T follicular helper cell (primary cell): Measurements from ENCODE around the gene ZNHIT1.
A peak's percentile ranks its signal among the peaks of the same experiment; 100 is the strongest.
"Not testable (repeated sequence)": the region's sequence is repeated elsewhere in the genome, so short reads cannot be mapped to it uniquely, and the experiment has no call there.

Source experiments
- DNase-seq: peaks from one replicate; pipeline ENCODE4 v3.0.0-alpha.2; 2020; ENCODE audit warnings: low read depth

The ZNHIT1 gene

DNA sequence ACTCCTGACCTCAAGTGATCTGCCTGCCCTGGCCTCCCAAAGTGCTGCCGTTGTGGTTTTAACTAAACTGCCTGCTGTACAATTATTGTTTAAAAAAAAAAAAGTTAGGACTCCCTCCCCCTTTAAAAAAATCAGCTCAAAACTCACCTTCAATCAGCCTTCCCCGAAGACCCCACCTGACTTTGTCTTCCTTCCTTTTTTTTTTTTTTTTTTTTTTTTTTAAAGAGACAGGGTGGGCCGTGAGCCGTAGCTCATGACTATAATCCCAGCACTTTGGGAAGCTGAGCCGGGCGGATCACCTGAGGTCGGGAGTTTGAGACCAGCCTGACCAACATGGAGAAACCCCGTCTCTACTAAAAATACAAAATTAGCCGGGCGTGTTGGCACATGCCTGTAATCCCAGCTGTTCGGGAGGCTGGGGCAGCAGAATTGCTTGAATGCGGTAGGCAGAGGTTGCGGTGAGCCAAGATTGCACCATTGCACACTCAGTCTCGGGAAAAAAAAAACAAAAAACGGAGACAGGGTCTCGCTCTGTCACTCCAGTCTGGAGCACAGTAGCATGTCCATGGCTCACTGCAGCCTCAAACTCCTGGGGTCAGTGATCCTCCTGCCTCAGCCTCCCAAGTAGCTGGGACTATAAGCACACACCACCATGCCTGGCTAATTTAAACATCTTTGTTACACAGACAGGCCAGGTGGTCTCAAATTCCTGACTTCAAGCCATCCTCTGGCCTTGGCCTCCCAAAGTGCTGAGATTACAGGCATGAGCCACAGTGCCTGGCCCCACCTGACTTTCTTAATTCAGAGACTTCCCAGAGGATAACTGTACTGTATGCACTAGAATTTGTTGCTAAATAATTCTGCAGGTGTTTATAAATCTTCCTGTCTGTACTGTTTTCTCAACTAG lies 23.7 kb downstream of the ZNHIT1 start:
- DNase-seq, result no peak

DNA sequence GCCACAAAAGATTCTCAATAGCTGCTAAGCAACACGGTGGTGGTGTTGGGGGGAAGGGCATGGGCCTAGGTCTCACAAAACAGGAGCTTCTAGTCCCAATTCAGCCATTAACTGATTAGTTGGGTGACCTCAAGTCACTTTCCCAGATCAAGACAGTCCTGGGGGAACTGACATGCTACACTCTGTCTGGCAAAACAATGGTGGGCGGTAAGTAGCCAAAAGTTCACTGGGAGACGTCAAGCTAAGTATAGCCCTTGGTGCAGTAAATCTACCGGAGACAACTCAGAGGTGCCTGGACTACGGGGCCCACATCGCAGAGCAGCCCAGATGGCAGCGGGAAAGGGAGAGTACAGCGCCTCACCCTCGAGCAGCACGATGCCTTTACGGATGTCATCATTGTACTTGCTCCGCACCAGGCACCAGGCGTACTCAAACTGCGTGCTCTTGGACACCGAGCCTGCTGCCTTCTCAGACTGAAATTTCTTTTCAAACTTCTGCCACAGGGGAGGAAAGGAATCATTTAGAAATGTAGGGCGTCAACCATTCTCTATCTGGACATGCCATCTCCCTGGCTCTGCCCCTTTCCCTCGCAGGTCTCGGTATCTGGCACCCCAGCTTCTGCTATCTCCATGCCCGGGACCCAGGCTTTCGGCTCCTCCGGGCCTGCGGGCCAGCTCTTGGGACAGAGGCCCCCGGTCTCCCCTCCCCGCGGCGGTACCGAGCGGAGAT lies 25.8 kb downstream of the ZNHIT1 start:
- DNase-seq, result no peak

DNA sequence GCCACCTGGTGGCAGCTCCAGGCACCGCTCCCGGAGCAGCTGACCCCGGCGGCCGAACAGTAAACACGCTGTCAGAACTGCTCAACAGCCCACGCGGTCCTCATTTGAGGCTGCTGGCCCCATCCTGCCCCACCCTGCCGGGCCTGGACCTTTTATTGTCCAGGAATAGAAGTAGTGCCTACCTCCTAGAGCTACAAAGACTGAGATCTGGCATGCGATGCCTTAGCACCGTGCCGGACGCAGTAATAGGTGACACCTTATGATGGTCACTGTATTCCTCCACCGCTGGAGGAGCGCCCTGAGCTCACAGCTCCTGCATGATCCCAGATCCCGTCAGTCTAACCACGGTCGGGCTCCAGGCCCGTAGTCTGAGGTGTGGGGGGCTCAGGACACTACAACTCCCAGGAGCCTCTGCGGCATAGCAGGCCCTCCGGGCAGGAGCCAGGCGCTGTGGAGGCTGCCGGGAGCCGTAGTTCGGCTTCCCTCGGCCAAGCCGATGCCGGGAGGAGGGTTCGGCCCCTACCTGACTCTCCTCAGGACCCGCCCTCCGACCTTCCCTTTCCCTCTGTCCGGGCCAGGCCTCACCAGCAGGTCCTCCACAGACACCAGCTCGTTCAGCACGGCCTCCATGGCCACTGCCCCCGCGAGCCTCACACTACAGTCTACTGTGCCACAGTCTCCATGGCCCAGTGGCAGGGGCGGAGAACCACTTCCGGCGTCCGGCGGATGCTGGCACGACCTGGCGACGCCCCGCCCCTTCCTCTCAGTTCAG lies 26.6 kb downstream of the ZNHIT1 start, which contains the start of gene FIS1:
Gene FIS1 (minus strand): TSS at position 707 of the 772 bp plus-strand sequence. CDS start 77 bp downstream, at position 630.
- peak; percentile 84 for DNase-seq

DNA sequence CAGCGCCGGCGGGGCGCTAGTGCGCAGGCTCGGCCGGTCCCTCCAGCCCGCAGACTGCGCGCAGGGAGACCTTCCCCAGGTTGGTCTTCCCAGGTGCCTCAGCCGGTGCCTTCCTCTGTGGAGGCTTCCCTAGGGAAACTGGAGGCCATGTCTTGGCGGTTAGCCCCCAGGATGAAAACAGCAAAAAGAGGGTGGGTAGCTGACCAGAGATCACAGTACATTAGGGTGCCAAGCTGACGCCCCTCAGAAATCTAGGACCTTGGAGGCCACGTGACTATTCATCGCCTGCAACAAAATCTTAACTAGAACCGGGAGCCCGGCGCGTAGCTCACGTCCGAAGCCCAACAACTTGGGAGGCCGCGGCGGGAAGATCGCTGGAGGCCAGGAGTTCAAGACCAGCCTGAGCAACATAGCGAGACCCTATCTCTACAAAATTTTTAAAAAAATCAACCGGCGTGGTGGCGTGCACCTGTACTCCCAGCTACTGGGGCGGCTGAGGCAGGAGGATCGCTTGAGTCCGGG lies 27.2 kb downstream of the ZNHIT1 start:
- DNase-seq, result no peak

DNA sequence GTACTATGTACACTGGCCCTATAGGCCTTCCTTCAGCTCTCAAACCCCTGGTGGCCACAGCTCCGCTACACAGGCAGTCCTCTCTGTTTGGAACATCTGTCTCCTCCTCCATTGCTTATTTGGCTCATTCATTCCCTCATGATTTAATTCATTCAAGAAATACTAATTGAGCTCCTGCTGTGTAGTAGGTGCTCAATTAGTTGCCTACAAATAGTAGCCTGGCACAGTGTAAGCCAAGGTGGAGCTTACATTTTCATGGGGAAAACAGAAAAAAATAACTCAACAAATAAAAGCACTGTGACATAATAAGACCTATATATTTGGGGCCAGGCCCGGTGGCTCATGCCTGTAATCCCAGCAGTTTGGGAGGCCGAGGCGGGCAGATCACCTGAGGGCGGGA lies 30.3 kb downstream of the ZNHIT1 start:
- DNase-seq, result no peak

DNA sequence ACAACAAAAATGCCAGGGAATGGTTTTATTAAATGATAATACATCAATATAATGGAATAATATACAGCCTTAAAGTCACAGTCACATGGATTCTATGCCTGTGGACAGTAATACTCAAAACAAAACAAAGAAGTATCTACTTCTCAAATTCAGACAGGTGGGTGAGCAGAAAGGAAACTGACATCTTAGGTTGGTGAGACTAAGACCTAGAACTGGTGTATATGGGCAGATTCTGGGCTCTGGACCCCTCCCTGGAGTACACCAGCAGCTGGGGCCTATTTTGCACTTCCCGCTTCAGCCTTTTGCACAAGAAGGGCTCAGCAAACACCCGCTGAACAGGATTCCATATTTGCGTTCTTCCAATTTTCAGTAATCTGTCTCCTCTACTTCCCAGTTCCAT lies 32.4 kb downstream of the ZNHIT1 start:
- DNase-seq, result no peak

DNA sequence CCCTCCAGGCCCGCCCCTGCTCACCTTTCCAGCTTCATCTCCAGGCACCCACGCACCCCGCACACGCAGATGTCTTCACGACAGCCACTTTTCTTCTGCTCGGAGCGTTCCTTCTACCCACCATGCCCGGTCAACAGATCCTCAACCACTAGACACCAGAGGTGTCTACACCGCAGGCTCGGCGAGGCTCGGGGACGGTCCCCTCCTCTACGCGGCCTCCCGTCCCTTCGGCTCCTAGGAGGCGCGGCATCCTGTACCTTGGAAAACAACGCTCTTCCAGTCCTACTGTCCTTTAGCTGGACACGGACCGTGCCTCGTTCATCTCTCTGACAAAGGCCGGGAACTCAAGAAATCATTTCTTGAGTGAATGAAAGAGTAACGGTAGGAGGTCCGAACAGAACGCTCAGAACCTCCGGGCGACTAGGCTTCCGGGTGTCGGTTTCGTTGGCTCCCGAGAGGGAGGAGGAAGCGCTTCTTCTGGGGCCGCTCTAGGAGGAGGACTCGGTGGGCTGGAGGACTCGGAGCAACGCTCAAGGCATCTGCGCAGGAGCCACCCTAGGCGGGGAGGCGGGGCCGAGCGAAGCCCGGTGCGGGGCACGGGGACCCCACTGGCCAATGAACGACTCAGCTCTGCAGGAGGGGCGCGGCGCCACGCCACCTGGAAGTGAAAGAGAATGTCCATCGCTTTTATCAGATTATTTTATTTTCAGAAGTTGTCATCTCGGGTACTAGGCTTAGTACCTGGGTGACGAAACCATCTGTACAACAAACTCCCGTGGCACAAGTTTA lies 34.1 kb downstream of the ZNHIT1 start:
- peak; percentile 98 for DNase-seq

DNA sequence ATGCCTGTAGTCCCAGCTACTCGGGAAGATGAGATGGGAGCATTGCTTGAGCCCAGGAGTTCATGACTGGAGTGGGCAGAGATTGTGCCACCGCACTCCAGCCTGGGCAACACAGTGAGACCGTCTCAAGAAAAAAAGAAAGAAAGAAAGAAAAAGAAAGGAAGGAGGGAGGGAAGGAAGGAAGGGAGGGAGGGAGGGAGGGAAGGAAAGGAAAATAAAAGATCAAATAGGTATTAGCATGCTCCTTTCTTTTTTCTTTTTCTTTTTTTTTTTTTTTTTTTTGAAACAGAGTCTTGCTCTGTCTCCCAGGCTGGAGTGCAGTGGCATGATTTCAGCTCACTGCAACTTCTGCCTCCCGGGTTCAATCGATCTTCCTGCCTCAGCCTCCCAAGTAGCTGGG lies 35.2 kb downstream of the ZNHIT1 start:
- not testable (repeated sequence) for DNase-seq

DNA sequence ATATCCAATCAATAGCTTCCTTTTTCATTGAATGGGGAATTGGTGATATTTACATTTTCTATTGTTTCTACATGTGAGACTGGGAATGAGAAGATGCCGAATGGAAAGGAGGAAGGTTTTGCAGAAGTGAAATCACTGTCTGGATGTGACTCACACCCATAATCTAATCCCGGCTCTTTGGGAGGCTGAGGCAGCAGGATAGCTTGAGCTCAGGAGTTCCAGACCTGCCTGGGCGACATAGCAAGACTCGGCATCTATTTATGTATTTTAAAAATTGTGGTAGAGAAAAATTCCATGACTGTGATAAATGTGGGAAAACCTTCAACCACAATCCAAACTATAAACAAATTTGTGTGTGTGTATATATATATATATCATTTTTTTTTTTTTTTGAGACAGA lies 37.8 kb downstream of the ZNHIT1 start:
- DNase-seq, result no peak

DNA sequence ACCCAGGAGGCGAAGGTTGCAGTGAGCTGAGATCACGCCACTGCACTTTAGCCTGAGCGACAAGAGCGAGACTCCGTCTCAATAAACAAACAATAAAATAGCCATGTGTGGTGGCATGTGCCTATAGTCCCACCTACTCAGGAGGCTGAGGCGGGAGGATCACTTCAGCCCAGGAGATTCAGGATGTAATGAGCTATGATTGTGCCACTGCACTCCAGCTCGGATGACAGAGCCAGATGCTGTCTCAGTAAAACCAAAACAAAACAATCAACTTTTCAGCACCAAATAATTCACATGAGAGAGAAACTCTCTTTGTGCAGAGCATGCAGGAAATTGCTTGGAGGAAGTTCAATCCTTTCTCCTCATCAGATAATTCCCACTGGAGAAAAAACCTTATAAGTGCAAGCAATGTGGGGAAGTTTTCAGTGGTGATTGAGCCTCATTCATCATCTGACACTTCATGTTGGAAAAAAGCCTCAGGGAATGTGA lies 40.3 kb downstream of the ZNHIT1 start:
- DNase-seq, result no peak

DNA sequence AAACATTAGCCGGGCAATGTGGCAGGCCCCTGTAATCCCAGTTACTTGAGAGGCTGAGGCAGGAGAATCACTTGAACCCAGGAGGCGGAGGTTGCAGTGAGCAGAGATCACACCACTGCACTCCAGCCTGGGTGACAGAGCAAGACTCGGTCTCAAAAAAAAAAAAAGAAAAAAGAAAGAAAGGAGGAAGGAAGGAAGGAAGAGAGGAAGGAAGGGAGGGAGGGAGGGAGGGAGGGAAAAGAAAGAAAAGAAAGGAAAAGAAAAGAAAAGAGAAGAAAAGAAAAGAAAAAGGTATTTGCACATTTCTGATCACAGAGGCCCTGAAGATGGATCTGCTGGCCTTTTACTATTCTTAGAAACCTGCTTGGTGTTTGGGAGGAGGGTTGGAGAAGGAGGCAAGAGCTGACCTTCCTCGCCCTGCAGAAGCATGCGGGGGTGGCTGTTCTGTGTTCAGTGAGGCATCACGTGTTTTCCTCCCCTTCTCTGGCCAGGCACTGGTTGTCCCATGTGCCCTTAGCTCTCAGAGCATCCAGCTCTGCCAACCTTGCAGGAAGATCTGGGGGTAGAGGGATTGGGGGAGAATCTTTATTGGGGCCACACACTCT lies 46.2 kb downstream of the ZNHIT1 start:
- DNase-seq, result not testable (repeated sequence)

DNA sequence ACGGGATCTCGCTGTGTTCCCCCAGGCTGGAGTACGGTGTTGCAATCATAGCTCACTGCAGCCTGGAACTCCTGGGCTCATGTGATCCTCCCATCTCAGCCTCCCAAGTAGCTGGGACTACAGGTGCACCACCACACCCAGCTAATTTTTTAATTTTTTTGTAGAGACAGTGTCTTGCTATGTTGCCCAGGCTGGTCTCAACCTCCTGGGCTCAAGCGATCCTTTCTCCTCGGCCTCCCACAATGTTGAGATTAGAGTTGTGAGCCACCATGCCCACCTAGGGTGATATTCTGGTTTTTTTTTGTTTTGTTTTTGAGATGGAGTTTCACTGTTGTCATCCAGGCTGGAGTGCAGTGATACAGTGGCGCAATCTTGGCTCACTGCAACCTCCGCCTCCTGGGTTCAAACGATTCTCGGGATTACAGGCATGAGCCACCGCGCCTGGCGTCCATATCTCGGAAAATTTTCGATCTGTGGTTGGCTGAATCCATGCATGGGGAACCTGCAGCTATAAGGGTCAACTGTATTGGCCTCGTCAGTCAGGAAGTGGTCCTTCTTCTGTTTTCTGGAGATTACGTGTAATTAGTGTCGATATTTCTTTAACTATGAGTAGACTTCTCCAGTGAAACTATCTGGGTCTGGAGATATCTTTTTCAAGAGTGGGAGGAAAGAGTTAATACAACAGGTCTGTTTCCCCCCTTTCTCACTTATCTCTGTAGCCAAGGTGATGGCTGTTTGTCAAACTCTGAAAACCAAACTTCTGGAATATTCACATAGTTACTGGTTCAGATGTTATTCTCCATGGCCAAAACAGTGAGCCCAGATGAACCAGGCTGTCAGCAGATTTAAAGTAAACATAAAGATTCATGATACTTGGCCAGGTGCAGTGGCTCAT lies 47.9 kb downstream of the ZNHIT1 start:
- DNase-seq, result no peak

DNA sequence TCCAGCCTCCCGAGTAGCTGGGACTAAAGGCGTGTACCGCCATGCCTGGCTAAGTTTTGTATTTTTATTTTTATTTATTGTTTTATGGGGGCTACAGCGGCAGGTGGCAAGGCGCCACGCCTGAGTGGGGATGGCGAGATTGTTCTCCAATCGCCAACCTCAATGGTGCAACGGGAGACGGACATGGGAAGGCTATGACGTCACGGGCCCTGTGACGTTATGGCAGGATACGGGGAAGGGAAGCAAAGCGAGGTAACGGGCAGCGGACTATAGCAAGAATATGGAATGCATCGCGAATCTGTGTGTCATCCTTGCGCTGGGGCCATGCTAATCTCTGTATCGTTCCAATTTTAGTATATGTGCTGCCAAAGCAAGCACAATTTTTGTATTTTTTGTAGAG lies 51.7 kb downstream of the ZNHIT1 start:
- DNase-seq, result no peak

DNA sequence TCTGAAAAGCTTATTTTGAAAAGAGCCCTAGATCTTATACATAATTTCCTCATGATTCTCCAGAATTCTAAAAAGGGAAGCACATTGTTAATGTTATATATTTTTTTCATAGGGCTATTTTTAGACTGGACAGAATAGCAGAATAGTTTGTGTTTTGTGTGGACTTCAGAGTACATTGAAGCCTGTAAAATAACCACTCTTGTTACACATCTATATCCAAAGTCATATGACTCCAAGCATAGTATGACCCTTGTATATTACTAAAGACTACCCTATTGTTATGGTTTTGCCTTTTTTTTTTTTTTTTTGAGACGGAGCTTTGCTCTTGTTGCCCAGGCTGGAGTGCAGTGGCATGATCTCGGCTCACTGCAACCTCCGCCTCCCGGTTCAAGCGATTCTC lies 53.1 kb downstream of the ZNHIT1 start:
- no peak for DNase-seq

DNA sequence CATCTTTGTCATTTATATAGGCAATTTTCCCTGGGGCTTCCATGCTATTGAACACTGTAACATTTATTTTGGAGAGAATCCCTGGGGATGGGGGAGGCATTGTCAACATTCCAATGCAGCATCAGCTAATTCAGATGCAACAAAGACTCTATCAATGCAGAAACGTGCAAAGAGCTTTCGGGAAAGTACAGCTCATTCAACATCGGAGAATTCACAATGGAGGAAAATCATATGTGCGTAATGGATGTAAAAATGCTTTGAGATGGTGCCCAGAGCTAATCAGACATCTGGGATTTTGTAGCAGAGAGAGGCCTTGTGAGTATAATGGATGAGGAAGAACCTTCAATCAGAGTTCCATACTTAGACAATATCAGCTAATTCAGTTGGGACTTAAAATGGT lies 55.2 kb downstream of the ZNHIT1 start:
- no peak for DNase-seq
